GF-D8 (cell line): Measurements from ENCODE around the gene ZMYND10.

Source experiments
- DNase-seq: peaks from one replicate; lab custom pipeline; 2025; lab: John Stamatoyannopoulos, UW

Gene ZMYND10

GRCh38 chr3:50345008-50345407 is 524 bp downstream of the ZMYND10 start:
- no peak for DNase-seq

GRCh38 chr3:50342813-50343633 is 2.5 kb downstream of the ZMYND10 start:
- DNase-seq = no peak

DNA sequence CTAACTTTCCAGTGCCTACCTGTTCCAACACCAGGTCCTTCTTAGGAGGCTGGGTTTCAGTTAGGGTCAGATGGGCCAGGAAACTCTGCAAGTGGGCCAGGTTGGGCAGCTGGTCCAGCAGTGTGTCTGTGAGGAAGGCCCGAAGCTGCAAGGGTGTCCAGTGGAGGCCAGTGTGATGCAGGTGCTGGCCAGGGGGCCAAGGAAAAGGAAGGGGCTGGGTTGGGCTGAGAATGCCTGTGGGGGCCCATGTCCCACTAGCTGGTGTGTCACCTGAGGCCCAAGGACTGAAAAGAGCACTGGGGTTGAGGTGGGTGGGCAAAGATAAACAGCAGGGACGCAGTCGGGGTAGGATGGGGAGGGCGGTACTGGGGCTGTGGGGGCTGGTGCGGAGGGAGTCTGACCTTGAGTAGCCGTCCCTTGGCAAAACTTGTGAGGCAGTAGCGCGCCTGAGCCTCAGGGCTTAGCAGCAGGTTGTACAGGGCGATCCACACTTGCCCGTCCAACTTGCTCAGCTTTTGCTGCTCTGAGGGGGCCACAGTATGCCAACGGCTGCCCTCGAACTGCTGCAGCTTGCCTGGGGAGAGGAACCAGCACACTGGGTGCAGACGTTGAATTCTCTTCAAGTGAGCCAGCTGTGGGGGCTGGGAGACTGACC is 3.4 kb downstream of the ZMYND10 start:
- DNase-seq = no peak

- DNase-seq = no peak
Observed at GRCh38 chr3:50341537-50341936, 4.0 kb downstream of the ZMYND10 start.

GRCh38 chr3:50340448-50341329 is 4.8 kb downstream of the ZMYND10 start, which contains the start of gene RASSF1:
RASSF1 (minus strand) TSS chr3:50340836; CDS start chr3:50340805, 31 bp downstream.
- DNase-seq = peak; percentile 92

DNA sequence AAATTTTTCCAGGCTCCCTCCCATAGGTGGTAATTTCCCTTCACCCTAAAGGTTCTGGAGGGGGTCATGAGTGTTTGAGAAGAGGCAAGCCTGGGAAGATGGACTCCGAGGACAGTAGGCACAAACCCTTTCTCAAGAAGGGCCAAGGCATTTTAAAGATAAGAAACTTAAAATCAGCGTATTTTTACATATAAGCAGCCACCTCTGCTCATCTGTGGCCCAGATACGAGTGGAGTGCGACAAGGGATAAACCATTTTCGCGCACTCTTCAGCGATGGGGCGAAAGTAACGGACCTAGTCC is 5.4 kb downstream of the ZMYND10 start:
- DNase-seq = no peak

- DNase-seq = no peak
Observed at GRCh38 chr3:50339485-50340146, 5.9 kb downstream of the ZMYND10 start.

DNA sequence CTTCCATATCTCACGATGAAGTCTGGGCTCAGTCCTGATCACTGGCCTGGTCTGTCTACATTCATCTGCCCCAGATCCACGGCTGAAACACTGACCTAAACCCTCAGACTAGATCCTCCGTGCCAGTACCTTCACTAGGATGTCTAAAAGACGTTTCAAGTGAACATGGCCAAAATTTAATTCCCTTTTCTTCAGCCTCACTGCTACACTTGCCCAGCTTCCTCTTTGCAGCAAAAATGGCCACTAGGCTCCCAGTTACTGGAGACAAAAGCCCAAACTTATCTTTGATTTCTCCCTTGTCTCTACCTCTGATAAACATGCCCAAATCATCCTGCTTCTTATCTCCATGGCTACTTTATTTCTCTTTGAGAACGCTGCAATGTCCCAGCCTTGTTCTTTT is 6.6 kb downstream of the ZMYND10 start:
- DNase-seq = no peak

GRCh38 chr3:50337175-50337861 is 8.2 kb downstream of the ZMYND10 start:
- DNase-seq = peak; percentile 96

GRCh38 chr3:50336452-50337174 is 8.9 kb downstream of the ZMYND10 start:
- DNase-seq = no peak

DNA sequence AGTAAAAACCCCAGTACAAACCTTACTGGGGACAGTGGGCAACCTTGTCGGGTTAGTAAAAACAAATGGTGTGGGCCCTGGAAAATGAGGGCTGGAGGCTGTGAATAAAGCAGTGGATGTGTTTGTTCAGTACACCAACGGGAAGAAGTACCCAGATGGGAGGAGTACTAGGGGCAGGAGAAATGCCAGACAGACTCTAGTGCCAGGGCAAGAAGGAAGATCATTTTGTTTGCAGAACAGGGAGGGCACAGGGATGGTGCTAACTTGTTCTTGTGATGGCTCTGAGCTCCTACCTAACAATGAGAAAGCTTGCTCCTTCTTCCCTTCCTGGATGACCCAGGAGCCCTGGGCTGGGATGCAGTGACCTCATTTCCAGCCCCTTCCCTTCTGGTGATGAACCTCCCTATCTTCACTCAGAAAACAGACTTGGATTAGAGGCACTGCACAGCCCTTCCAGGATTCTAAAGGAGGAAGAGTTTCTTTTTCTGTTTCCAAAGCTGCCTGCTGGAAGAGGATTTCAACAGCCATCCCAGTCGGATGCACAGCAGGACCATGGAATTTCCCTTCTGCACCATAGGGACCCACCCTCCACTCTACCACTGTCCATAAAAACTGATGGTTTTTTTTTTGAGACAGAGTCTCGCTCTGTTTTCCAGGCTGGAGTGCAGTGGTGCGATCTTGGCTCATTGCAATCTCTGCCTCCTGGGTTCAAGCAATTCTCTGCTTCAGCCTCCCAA is 11.0 kb downstream of the ZMYND10 start:
- no peak for DNase-seq

GRCh38 chr3:50333744-50334328 is 11.7 kb downstream of the ZMYND10 start:
- DNase-seq = no peak

- DNase-seq = no peak
Observed at GRCh38 chr3:50331364-50331907, 14.1 kb downstream of the ZMYND10 start.

- no peak for DNase-seq
Observed at GRCh38 chr3:50330330-50330729, 15.2 kb downstream of the ZMYND10 start.

DNA sequence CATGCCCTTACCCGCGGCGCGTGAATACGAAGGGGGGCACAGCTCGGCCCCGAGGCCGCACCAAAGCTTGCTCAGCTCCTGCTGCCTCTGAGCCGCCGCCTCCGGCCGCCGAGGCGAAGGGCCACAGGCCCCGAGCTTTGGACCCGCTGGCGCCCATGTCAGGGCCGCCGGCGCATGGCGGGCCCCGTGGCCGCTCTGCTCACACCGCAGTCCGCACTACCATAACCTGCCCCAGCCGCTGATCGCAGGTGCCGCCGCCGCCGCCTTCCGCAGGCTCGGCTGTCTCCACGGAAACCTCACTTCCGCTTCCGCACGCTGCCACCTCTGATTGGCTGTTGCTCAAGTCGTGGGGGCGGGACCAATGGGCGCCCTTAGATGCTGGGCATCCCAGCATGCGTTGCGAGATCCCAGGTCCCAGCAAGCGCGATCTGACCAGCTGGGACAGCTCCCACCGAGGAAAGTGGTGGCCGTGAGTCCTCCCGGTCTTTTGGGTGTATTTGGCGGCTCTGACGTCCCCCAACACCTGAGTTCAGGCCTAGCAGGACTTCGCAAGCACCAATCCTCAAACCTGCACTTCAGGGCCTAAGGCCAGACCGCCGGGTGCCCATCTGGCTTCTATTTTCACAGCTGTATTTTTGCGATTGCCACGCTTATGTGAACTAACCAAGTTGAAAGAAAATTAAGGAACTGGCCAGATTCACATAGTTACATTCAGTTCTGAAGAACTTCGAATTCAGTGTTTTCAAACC is 17.4 kb downstream of the ZMYND10 start, which contains the start of gene TUSC2:
Gene TUSC2 (minus strand): TSS at position 281 of the 749 bp plus-strand sequence. CDS start 124 bp downstream, at position 157.
- peak; percentile 90 for DNase-seq

GRCh38 chr3:50327129-50327528 is 18.4 kb downstream of the ZMYND10 start:
- no peak for DNase-seq

- no peak for DNase-seq
Observed at GRCh38 chr3:50326182-50326541, 19.4 kb downstream of the ZMYND10 start.

- no peak for DNase-seq
Observed at GRCh38 chr3:50325497-50326181, 19.9 kb downstream of the ZMYND10 start.
